K562 (cell line): Measurements from ENCODE around the gene SSBP2. TPM values are rescaled to one million over a fixed set of nuclear protein-coding genes. Genes with fewer than 3 reads are reported as not detected.

ENCODE experiments used
- ATAC-seq: fragments of 200-7000 bp; cut with Tn5 transposase; 3 replicates; pipeline ENCODE4 v1.9.1; 2020; ENCODE audit warnings: moderate library complexity
- BruUV-seq: library from RNA; stranded (reverse); fragments of 400-500 nt; replicated peaks from 2 replicates; lab custom pipeline; 2021; lab: Mats Ljungman, UMichigan
- CTCF ChIA-PET: fragments of 300-600 bp; formaldehyde crosslinking; extraction: SDS; loops from one replicate; lab custom pipeline; 2021; ENCODE audit warnings: low intra/inter-chr PET ratio; lab: Yijun Ruan, JAX
- POLR2A ChIA-PET: fragments of 300-600, 350-650 bp; sonication (Branson Sonifier 250); formaldehyde crosslinking; extraction: SDS; loops from one replicate; lab custom pipeline; 2021; ENCODE audit warnings: antibody characterized with exemption, inconsistent platforms; lab: Yijun Ruan, JAX
- DNase-seq, 4 experiments: peaks; one replicate each; pipeline versions ENCODE4 v3.0.0 to v3.0.0-alpha.2; 2011 to 2018; ENCODE audit warnings: low spot score in 3 of 4, mixed read lengths in 3 of 4; ENCODE audit errors: extremely low read depth in 1 of 4
- FAIRE-seq: peaks from 2 replicates; lab custom pipeline; 2011; peaks lifted over from hg19 to GRCh38; lab: Jason Lieb, UNC
- H2AFZ ChIP-seq: 2 replicates; pipeline ENCODE4 v1.6.0; 2011; ENCODE audit warnings: low read depth, low read length, control low read depth, inconsistent platforms
- H3K27ac ChIP-seq: fragments of 200-600 bp; 3 replicates; pipeline ENCODE4 v1.8.0; 2011; ENCODE audit warnings: low read depth, mild to moderate bottlenecking, control low read depth, inconsistent platforms, low read length, moderate library complexity, mixed read lengths; ENCODE audit errors: extremely low read depth
- H3K27me3 ChIP-seq, 2 experiments: fragments of 300-600 bp in 1 of 2; 2 replicates in 1 of 2; 3 replicates in 1 of 2; pipeline versions ENCODE4 v1.6.0 to v1.8.0; 2011; ENCODE audit warnings: inconsistent platforms in 2 of 2, low read length in 2 of 2, mild to moderate bottlenecking in 1 of 2, mixed read lengths in 1 of 2, moderate library complexity in 1 of 2; ENCODE audit not compliant: control insufficient read depth in 2 of 2, insufficient read depth in 2 of 2
- H3K36me3 ChIP-seq: fragments of 300-600 bp; 3 replicates; pipeline ENCODE4 v1.8.0; 2011; ENCODE audit warnings: mild to moderate bottlenecking, low read length, inconsistent platforms; ENCODE audit not compliant: control insufficient read depth, insufficient read depth
- H3K4me1 ChIP-seq, 2 experiments: fragments of 200-600 bp in 1 of 2; replicated peaks in 1 of 2; 2 replicates in 1 of 2; 3 replicates in 1 of 2; pipeline versions ENCODE4 v1.5.1 to v1.8.0; 2011; ENCODE audit warnings: inconsistent platforms in 2 of 2, low read length in 2 of 2, mild to moderate bottlenecking in 1 of 2, mixed read lengths in 1 of 2, moderate library complexity in 1 of 2; ENCODE audit not compliant: control insufficient read depth in 2 of 2, insufficient read depth in 2 of 2
- H3K4me2 ChIP-seq: 2 replicates; pipeline ENCODE4 v1.6.1; 2011; ENCODE audit warnings: low read length, control low read depth, inconsistent platforms, mixed read lengths; ENCODE audit not compliant: insufficient read depth
- H3K4me3 ChIP-seq: fragments of 200-600 bp; sonication (generic), shearing (Covaris generic); 2 replicates; pipeline ENCODE4 v1.5.1; 2016; ENCODE audit warnings: control low read depth, inconsistent platforms
- H3K79me2 ChIP-seq: fragments of 200-600 bp; 3 replicates; pipeline ENCODE4 v1.8.0; 2011; ENCODE audit warnings: low read length, inconsistent platforms; ENCODE audit not compliant: control insufficient read depth, insufficient read depth
- H3K9ac ChIP-seq, 2 experiments: 2 replicates each; pipeline versions ENCODE4 v1.6.0 to v1.6.1; 2011; ENCODE audit warnings: low read depth in 2 of 2, low read length in 2 of 2, control low read depth in 1 of 2, inconsistent platforms in 1 of 2, mild to moderate bottlenecking in 1 of 2, mixed read lengths in 1 of 2; ENCODE audit not compliant: insufficient read depth in 1 of 2
- H3K9me1 ChIP-seq: one replicate; pipeline ENCODE4 v1.6.0; 2011; ENCODE audit warnings: inconsistent platforms, mild to moderate bottlenecking, low read length, moderate library complexity; ENCODE audit not compliant: control insufficient read depth, insufficient read depth
- H3K9me3 ChIP-seq: replicated peaks from 2 replicates; pipeline ENCODE4 v1.5.1; 2011; ENCODE audit warnings: low read depth, low read length, inconsistent platforms; ENCODE audit not compliant: control insufficient read depth, insufficient read depth
- H4K20me1 ChIP-seq: replicated peaks from 2 replicates; pipeline ENCODE4 v1.6.1; 2011; ENCODE audit warnings: low read length, inconsistent platforms, mixed read lengths; ENCODE audit not compliant: control insufficient read depth, insufficient read depth
- CREM ChIP-seq: IDR thresholded peaks from 2 replicates; pipeline ENCODE4 v1.6.1; 2014; ENCODE audit warnings: antibody characterized with exemption, low read depth
- FOXP4 ChIP-seq: sonication (generic); formaldehyde crosslinking; IDR thresholded peaks from 2 replicates; pipeline ENCODE4 v1.8.0; 2022; ENCODE audit warnings: mild to moderate bottlenecking, missing genetic modification reagents, borderline replicate concordance
- TARDBP ChIP-seq: fragments of 450-650 bp; IDR thresholded peaks from 2 replicates; pipeline ENCODE4 v1.6.1; 2016
- TFE3 ChIP-seq: fragments of 450-650 bp; formaldehyde crosslinking; IDR thresholded peaks from 2 replicates; pipeline ENCODE4 v1.4.0; 2020; ENCODE audit warnings: mild to moderate bottlenecking, mixed read lengths
- ZNF24 ChIP-seq: fragments of 450-650 bp; IDR thresholded peaks from 2 replicates; pipeline ENCODE4 v1.6.1; 2016
- WGBS: fragments of 100-300 bp; shearing (Covaris generic); methylation state at CpG from one replicate; pipeline ENCODE4 v1.1.6; 2016; ENCODE audit warnings: low coverage, mixed read lengths; ENCODE audit not compliant: insufficient coverage; ENCODE audit errors: missing lambda C conversion rate; 5-methylcytosine and 5-hydroxymethylcytosine counted together
- in situ Hi-C: fragments of 300-500 bp; cut with MboI; formaldehyde crosslinking; loops from 4 replicates; pipeline ENCODE4 v1.15.0; 2018; ENCODE audit warnings: inconsistent platforms, mixed read lengths
- intact Hi-C: fragments of 100-400 bp; cut with micrococcal nuclease; formaldehyde crosslinking; loops from 2 replicates; pipeline ENCODE4 v1.14.2; 2022
- polyA plus RNA-seq, 8 experiments: library from polyadenylated mRNA; depleted of rRNA in 4 of 8; stranded (reverse) in 5 of 8; unstranded in 3 of 8; fragments of >200 nt; fragmentation: Nextera tagmentation in 2 of 8; fragmentation: Illumina TruSeq in 1 of 8; extraction: Ambion mirVana in 2 of 8; extraction: Trizol in 1 of 8; gene quantifications; 2 replicates each; pipeline versions ENCODE4 v1.2.1 to v1.2.3, GENCODE V29; 2011 to 2014; ENCODE audit warnings: inconsistent platforms in 1 of 8, missing spikeins in 1 of 8
- total RNA-seq, 7 experiments: library from RNA; depleted of rRNA in 6 of 7; stranded (reverse); fragments of >200 nt in 6 of 7; fragmentation: Illumina TruSeq in 2 of 7; extraction: Trizol in 2 of 7; gene quantifications; 2 replicates each; pipeline versions ENCODE4 v1.2.1 to v1.2.3, GENCODE V29; 2011 to 2021; ENCODE audit warnings: low replicate concordance in 1 of 7

Gene SSBP2
- total and polyA plus RNA-seq, 9 of the 15 experiments (the other 6 are each of a cell fraction or from before 2014, with no cell fraction given): 22.3 to 133 (median 42.1) TPM

DNA sequence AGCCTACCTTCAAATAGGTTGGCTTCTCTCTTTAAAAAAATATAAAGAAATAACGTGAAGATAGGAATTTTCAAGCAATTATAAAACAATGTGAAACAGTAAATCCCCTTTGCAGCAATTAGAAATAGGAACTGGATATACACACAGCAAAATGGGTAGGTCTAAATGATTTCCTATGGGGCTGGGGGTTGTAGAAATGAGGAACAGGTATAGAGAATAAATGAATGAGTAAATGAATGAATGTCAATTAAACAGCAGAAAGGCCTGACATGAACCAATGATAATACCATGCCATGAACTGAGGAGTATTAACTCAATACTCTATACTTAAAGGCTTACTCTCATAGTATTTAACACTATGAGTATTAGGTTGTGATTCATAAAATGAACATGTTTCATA, 21.6 kb downstream of the SSBP2 start:
- FAIRE-seq: no peak
- TF ChIP-seq TFE3 (CRISPR knock-in tag) (no peak), TARDBP (no peak), FOXP4 (CRISPR knock-in tag) (no peak), CREM (no peak), ZNF24 (peak; percentile 47; the same call in 1 of the 2 replicates)
- H4K20me1 ChIP-seq: no peaks in the 10 kb centered on the region
- H2AFZ ChIP-seq: no peak overlapping the region
- H3K9ac ChIP-seq: no peak overlapping the region
- no peak for DNase-seq
- intact Hi-C loops (no loop called here), in situ Hi-C loops (no loop called here)
- peaks cover 56% of the 10 kb centered on the region for H3K79me2 ChIP-seq
- WGBS: 24% methylated on average over 1 of the region's 1 CpG
- H3K36me3 ChIP-seq: no peaks in the 10 kb centered on the region
- no TSS peak for BruUV-seq
- H3K9me3 ChIP-seq: no peaks in the 10 kb centered on the region
- ATAC-seq: no peak
- H3K27me3 ChIP-seq: no peaks in the 10 kb centered on the region
- no peak overlapping the region for H3K4me2 ChIP-seq
- POLR2A ChIA-PET: interaction anchor here (0.7 kb wide), 1 partner anchor 27 kb away, joined by 6 read pairs; no protein-coding TSS in a partner anchor
- H3K4me1 ChIP-seq: peaks cover 0 to 2% of the 10 kb centered on the region in 2 experiments; a peak in 2 of 5 replicates
- H3K9me1 ChIP-seq: no peaks in the 10 kb centered on the region
- no peak overlapping the region for H3K27ac ChIP-seq
- CTCF ChIA-PET: no interaction called here
- H3K4me3 ChIP-seq: no peak overlapping the region
